ENCODE results near the gene EDAR.

Gene EDAR

GRCh38 chr2:108847000-108847399 lies 142.0 kb downstream of the EDAR start:
- no peak for DNase-seq

- no peak for DNase-seq
Observed at GRCh38 chr2:108845923-108846322, 143.1 kb downstream of the EDAR start.
